Ammon's horn (tissue), 1 donor: ENCODE data around the gene NAV2.

Source experiments
- DNase-seq: peaks from one replicate; pipeline ENCODE4 v3.0.0-alpha.2; 2016; ENCODE audit warnings: low spot score

Gene NAV2

DNA sequence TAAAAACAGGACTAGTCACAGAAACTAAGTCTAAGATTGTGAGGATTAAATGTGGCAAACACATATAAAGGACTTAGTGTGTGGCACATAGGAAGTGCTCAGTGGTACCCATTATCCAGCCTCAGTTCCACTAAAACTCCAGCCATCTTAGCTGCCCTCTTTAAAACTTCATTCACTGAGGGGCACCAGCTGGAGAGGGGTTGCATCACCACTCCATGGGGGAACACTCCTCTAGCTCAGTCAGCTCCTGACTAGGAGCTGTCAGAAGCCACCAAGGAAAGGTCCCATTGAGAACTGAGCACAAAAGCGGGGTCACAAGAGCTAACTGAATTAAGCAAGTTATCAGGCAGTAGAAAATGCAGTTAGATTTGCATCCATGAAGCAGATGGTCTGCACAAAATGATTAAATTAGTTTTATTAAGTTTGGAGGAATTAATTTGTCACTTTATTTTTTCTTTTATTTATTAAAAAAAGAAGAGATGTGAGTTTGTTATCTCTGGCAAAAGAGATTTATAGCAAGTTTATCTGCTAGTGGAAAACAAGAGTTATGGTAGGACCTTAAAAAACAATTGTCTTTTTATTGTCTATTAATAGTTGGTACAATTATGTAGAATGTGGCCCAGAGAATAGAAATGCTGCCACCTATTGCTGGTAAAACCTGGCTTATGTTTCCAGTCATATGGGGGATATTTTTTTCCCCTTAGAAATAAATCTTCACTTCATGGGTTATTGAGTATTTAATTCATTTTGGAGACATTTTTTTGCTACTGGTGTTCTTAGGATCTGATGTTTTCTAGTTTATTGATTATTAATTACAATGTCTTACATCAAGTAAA is 95.7 kb downstream of the NAV2 start:
- no peak for DNase-seq

DNA sequence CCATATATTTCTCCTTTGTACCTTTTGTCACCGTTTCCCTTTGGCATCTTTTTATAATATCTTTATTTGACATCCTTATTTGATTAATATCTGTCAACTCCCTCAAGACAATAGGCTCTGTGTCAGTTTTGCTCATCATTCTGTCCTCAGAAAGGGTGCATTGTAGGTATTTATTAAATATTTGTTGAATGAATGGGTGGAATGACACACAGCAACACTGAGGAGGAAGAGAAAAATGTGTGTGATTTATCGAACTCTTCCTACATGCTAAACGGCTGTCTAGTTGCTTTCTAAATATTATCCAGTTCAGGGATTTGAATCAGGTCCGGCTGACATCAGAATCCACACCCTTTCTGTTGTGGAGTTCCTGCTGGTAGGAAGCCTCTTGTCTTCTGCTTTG is 98.2 kb downstream of the NAV2 start:
- DNase-seq: no peak

DNA sequence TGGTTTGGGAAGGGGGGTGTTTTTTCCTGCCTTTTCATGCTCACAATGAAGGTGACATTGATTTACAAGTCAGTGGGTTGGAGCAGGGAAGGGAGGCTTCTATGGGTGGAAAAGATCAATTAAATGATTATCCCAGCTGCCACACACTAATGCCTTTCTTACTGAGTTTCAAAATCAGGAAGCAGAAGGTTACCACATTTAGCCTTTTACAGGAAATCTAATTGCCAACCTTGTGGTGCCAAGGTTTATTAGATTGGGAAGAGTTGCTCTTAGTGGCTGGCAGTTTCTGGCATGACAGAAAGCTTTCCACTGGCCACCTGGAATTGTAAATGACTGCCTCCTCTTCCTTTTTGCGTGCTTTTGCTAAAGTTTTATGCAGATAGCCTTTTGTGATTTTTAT is 98.7 kb downstream of the NAV2 start:
- no peak for DNase-seq

DNA sequence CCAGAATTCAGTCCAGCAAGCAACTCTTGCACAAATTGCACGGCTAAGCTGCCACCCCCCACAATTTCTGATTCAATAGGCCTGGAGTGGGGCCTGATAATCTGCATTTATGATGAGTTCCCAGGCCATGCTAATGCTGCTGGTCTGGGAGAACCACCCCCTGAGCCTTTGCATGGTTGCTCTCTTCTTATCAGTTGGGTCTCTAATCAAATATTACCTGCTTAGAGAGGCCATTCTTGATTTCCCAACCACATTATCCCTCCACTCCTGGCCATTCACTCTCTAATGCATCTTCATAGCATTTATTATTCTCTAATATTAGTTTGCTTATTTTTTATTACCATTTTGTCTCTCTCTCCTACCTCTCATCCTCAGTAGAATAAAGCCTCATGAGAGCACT is 99.5 kb downstream of the NAV2 start:
- no peak for DNase-seq

DNA sequence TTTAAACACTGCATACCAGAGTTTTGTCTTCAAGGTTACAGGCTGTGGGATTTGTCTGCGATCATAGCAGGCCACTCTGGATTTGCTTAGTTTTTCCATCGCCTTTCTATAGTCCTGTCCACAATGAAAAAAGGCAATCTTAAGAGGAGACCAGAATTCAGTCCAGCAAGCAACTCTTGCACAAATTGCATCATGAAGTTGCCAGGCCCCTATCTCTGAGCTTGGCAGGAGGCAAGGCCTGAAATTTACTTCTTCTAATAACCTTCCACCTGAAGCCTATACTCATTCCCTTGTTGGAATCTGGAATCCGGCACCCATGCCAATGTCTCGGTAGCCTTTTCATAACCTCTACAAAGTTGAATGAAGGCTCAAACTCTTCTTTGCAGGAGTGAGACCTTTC is 100.1 kb downstream of the NAV2 start:
- DNase-seq: no peak

DNA sequence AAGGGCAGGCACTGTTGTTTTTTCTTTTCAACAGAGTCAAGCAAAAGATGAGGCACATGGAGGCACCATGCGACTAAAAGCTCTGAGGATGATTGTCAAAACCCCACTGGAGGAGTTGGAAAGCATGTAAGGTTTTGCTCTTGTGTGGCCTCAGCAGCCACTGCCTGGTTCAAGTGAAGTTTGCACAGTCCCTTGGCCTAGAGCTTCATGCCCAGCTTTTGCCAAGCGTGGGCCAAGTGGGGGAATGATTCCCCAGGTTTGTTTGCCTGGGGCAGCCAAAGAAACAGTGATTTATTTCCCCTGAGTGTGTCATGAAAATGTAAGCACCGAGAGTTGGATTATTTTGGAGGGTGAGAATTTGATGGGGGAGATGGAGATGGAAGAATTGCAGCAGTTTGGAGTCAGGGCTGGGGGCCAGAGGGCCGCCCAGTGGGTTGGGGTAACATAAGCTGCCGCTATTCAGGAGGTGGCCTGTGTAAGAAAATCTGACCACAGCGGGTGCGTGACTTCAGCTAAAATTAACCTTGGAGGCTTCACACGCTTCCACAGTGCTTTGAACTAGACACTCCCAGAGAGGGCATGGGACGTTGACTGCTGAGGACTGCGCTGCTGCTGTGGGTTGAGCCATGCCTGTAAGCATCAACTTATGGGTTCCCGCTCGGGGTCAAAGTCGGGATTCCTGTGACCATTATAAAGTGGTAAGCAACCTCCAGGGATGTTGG is 100.7 kb downstream of the NAV2 start:
- DNase-seq: no peak

DNA sequence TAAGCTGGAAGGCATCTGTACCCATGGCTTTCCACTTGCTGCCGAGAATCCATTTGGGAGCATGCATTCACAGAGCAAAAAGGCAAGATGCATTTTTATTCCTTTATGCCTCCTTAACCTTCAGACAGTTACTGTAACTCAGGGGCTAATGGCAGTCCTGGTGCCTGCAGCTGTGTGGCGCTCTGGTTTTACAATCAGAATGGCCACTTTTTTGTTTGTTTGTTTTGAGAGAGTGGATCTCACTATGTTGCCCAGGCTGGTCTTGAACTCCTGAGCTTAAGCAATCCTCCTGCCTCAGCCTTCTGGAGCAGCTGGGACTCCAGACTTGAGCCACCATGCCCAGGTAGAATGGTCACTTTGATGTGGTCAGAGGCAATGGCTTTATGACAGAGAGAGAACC is 101.8 kb downstream of the NAV2 start:
- DNase-seq: no peak

DNA sequence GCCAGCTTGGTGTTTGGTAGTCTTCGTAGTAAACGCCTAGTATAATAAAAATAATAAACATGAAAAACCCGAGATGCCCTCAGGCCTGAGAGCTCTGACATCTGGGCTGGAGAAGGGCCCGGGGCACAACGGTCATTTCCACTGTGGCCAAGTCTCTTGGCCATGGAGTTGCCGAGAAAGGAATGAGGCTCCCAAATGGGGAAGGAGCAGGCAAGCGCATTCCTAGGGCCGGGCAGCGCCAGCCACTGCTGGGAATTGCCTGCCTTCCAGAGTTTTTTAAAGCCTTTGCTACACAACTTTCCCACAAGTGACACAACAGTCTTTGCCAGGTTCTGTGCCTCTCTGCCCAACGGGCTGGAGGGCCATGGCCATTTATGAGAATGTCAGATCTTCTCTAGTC is 103.4 kb downstream of the NAV2 start:
- DNase-seq: peak; percentile 45

DNA sequence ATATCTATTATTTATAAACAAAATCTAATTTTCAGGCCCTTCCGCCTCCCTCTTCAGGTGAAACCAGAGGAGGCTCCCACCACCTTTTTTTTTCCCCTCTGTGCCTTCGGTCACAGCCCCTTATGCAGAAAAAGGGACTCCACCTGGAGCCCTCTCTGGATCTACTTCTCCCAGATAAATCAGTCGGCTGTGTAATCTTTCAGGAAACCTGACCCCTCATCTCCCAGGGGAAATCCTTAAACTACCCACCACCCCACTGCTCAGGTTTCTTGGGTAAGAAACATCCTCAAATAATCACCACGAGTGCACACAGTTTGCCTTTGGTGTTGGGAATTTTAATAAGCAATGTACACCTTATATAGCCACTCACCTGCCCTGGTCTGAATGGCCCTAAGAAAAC is 104.2 kb downstream of the NAV2 start:
- DNase-seq: no peak

DNA sequence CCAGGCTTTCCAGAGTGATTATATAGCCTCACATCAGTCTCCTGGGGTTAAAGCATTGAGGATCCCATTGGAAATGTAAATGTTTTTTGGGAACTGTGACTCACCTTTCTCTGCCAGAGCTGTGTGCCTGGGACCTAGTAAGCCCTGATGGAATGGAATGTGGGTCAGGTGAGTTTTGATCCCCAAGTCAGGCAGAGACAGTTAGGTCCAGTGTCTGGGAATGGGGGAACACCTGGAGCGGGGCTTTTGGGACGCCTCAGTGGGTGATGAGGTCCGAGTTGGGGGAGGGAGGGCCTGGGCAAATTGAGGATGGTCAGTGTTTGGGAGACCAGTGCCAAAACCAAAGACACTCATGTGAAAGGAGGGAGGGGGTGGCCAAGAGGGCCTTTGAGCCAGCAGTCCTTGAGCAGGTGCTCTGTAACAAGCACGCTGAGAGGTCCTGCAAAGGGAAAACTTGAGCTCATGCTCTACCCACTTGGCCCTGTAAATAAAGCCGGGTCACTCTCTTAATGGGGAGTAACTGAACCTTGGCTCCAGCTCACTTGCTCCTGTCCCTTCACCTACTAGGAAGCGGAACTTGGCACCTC is 104.7 kb downstream of the NAV2 start:
- peak; percentile 14 for DNase-seq

DNA sequence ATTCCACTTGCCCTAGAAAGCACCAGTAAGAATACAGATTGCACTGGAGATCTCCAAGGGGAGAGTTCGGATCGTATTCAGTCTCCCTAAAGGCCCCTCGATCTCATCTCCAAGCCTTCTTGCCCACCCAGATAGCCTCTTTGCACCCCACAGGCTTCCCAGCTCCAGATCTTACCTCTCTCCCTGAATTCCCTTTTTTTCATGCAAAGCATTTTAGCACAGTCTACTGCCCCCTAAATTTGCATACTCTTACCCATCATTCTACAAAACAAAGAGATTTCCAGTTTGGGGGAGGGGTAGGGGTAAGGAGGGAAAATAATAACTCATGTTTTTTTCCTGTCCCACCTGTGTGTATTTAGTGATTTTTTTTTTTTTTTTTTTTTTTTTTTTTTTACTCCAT is 105.2 kb downstream of the NAV2 start:
- no peak for DNase-seq

DNA sequence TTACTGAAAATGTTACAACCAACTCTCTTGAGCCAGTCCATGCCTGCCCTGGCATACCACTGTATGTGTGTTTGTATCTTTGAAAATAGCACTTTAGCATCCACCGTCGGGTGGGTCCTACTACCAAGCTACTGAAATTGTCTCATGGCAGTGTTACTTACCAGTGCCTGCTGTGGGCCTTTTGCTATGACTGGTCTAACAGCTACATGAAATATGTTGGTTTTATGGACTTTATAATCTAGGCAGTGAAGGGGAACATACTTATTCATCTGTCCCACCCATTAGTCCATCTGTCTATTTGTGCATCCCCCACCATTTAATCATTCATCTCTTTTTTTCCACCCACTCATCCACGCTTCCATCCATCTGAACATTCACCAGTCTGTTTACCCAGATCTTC is 106.0 kb downstream of the NAV2 start:
- DNase-seq: peak; percentile 30

DNA sequence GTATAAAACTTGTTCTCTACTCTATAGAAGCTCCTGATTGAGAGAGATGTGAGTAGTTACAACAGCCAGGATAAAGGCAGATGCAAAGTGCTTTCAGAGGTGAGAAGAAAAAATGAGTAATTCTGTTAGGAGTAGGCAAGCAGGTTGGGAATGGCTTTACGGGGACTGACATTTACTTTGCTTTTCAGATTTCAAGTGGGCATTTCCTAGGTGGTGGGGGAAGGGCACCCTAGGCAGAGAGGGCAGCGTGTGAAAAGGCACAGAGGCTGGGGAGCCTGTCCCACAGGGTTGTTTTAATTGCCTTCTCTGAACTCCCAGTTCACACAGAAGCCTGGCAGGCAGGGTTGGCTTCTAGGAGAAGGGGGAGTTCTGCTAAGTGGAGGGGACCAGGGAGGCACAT is 106.5 kb downstream of the NAV2 start:
- DNase-seq: no peak

DNA sequence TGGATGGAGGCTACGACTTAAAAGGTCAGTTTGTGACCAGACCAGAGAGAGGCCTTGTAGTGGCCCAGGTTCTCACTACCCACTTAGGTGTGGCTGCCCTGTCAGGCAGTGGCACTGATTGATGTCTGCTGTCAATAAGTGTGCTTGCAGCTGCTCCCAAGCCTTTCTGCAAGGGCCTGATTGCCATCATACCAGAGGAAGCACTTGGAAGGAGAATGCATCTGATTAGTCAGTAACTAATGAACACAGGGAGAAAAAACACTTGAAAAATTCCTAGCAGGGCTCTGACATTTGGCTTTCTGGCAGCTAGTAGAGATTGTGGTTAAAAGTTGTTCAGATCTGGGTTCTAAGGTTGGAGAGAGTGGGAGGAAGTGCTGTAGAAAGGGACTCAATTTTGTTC is 107.5 kb downstream of the NAV2 start:
- no peak for DNase-seq

DNA sequence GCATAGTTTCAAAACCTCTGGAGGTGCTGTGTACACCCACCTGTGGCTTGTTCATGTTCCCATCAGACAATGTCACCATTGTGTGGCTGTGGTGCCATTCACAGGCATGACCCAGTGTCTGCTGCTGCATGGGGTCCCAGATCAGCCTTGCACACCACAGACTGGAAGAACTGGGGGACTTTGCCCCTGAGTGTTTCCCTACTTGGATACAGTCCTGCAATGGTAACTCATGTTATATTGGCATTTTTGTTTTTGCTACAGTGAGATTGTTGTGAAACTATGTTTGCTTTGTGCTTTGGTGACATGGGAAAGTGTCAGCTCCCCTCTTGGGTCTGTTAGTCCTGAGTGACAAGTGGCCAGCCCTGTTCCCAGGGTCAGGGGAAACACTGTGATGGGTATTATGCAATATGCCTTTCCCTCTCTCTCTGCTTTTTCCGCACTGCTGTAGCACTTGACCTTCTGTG is 108.8 kb downstream of the NAV2 start:
- no peak for DNase-seq

DNA sequence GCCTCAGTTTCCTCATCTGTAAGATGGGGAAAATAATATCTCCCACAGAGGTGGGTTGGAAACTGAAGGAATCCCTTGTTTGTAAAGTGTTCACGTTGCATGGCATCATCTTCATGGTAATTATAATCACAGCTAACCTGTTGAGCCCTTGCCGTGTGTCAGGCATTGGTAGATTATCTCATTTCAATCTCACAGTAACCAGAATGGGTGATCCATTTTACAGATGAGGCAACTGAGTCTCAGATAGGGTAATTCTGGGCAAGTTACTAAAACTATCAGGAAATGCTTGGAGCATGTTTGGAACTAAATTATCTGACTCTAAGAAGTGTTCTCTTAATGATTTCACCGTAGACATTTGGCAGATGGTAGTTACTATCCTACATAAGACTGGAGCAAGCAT is 109.4 kb downstream of the NAV2 start:
- no peak for DNase-seq

DNA sequence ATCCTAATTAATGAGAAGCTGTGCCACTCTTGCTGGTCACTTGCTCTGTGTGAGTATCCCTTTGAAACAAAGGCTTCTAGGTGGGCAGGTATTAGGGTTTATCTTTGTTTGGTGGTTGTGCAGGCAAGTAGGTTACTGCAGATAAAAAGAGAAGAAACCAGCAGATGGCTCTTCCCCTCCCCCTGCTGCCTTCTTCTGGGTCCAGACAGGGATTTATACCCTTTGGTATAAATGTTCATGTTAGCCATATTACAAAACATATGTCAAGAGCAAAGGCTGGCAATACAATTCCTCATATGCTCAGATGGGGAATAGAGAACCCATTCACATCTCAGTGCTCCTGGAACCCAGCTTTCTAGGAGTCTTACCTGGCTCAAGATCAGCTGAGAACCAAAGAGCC is 109.9 kb downstream of the NAV2 start:
- no peak for DNase-seq

DNA sequence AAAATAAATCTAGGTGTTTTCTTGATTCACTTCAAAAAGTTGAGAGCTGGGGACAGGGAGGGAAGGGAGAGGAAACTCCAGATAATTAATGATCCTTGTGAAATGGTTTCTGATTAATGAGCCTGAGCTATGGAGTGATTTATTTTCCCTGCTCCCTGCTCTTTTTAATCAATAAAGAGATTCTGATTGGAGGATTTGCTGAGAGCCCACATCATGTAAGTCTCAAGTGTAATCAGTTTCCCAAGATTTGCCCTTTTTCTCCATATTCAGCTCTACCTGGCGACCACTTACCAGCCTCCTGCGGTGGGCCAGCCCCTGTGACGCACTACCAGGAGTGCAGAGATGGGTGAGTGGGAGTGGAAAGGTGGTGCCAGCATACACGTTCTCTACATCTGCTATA is 114.0 kb downstream of the NAV2 start:
- DNase-seq: no peak

DNA sequence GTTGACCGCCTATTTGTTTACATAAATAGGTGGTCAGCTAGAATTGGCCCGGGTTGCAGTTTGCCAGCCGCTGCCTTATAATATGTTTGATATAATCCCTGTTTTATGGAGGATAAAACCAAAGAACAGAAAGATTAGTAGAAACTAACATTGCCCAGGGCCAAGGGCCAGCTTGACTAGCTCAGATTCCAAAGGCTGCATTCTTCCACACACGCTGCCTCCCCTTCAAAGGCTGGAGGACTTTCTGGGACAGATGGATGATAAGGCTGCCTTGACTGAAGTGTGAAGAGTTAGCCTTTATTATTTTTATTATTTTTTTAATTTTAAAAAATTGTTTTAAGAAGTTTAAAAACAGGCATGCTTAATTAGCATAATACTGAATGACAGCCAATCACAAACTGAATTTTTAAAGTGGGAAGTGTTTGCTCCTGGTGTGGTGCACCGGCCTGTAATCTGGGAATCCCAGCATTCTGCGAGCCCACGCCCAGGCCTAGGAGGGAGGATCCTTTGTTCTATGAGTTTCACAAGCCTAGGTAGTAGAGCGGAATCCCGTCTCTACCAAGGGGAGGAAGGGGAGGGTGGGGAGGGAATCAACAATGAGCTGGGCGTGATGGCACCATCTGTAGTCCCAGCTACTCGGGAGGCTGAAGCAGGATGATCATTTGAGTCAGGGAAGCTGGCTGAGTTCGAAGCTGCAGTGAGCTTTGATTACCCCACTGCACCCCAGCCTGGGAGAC is 114.9 kb downstream of the NAV2 start:
- DNase-seq: no peak

DNA sequence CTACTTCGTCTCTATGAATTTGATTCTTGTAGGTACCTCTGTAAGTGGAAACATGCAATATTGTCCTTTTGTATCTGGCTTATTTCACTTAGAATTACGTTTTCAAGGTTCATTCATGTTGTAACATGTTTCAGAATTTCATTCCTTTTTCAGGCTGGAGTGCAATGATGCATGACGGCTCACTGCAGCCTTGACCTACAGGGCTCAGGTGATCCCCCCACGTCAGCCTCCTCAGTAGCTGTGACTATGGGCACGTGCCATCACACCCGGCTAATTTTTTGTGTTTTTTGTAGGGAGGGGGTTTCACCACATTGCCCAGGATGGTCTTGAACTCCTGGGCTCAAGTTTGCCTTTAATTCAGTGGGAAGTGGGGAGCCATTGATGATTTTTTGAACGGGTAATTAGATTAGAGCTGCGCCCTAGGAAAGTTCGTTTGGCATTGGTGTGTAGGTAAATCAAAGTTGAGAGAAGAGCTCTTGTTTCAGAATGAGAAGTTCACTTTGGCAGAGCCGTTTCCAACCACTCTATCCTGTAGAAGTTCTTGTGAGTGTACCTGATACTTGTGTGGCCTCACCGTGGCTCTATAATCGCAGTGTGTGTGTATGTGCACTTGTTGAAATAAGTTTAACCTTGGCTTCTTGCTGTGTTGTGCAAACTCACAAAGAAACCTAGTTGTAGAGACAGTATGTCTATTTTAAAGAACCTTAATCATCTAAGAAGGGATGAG is 115.9 kb downstream of the NAV2 start:
- DNase-seq: no peak

DNA sequence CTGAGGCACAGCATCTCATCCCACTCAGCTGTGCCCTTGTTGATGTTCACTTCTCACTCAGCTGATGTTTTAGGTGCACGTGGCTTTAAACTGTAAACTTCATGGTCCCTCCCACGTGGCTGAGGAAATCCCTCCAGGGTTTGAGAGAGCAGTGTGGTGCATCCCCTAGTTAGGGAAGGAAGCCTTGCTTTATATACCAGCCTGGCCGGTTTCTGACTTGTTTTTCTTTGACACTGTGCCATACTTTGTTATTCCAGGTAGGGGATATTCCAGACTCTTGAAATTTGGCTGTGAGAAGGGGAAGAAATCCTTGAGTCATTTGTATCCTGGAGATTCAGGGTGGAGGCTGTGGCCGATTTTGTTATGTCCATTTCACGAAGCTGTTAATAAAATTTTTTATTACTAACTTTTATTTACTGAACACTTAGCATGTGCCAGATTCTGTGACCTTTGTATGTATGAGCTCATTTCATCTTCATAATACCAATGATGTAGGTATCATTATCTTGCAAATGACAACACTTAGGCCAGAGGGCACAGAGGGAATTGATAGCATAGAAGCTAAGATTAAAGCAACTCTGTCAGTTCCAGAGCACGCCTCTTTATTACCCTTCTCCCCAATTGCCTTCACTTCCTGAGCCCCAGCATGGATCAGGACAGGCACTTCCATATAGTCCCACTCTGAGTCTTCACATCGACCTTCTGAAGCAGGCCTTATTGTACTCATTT is 116.6 kb downstream of the NAV2 start:
- no peak for DNase-seq
